Anterior cingulate cortex (tissue), 58 donors: ENCODE data around the gene MAP1B.
"Not testable (repeated sequence)": the region's sequence is repeated elsewhere in the genome, so short reads cannot be mapped to it uniquely, and the experiment has no call there.

ENCODE experiments used
- DNase-seq, 58 donors: peaks; one replicate each; lab custom pipeline; 2025; lab: John Stamatoyannopoulos, UW

Gene MAP1B

GRCh38 chr5:72156946-72157624 lies 49.8 kb downstream of the MAP1B start:
- DNase-seq, result peak in 6 of 58 donors; percentile 13 to 58 (median 26)

DNA sequence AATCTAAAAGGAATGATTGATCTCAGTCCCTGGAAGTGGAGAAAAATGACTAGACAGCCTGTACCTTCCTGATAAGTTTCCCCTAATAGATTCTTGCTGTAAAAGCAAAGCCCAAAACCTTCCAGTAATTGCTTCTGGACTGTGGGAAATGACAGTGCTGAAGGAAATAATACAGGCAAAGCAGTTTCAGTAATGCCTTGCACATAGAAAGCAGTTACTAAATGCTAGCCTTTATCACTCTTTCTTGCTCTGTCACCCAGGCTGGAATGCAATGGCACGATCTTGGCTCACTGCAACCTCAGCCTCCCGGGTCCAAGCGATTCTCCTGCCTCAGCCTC lies 50.3 kb downstream of the MAP1B start:
- no peak for DNase-seq

- no peak for DNase-seq
These were observed 52.2 kb downstream of the MAP1B start for GRCh38 chr5:72159501-72159911.

- DNase-seq, result no peak
These were observed 53.1 kb downstream of the MAP1B start for GRCh38 chr5:72160329-72160728.

DNA sequence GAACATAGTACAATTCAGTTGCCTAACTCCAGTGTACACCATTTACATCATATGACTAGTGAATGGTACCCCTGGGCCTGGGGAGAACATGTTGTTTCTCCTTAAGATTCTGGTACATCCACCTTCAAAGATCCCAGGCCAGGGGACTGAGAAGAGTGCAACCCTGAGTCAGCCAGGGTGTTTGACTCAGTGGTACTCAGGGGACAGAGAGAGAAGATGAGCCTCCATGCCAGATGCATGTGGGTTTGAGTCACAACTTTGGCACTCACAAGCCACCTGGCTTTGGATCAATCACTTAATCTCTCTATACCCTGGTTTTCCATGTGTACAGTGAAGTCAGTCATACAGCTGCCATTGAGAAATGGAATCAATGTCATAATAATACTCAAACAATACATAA lies 53.7 kb downstream of the MAP1B start:
- no peak for DNase-seq

DNA sequence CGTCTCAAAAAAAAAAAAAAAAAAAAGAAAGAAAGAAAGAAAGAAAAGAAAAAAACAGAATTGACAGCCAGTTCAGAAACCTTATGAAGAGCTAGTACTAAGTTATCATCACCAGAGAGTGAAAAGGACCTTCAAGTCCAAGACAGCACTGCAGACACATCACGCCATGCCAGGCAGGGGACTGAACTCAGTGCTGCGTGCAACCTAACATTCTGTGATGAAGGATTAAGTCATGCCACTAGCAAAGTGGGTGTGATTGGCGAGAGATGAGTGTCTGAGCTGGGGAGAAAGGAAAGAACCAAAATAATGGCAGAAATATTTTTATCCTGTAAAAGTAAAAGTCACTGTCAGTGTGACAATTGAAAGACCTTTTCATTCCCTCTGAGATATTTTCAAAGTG lies 54.7 kb downstream of the MAP1B start:
- no peak for DNase-seq

DNA sequence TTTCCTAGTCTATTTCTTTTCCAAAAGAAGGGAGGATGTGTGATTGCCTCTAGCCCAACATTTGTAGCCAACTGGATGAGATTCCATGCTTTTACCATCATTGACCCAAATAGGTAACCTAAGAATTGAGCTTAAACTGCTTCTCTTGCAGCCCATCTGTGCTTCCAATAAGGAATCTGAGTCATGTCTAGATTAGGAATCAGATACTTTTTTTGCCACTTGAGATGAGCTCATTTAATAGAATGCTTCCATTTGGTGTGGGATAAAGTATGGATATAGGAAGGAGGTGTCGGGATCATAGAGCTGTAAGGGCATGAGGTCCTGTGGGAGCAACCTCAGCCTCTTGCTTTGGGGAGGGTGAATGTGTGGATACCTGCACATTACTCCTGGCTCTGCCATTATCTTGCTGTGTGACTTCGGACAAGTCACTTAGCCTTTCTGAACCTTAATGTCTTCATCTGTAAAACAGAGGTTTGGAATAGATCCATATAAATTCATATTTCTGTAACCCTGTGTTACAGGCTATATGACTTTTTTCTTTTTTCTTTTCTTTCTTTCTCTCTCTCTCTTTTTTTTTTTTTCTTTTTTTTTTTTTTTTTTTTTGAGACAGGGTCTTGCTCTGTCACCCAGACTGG lies 56.2 kb downstream of the MAP1B start:
- DNase-seq, result no peak

- peak in 55 of 58 donors; percentile 19 to 81 (median 55) for DNase-seq
These were observed 59.0 kb downstream of the MAP1B start for GRCh38 chr5:72166070-72166979.

DNA sequence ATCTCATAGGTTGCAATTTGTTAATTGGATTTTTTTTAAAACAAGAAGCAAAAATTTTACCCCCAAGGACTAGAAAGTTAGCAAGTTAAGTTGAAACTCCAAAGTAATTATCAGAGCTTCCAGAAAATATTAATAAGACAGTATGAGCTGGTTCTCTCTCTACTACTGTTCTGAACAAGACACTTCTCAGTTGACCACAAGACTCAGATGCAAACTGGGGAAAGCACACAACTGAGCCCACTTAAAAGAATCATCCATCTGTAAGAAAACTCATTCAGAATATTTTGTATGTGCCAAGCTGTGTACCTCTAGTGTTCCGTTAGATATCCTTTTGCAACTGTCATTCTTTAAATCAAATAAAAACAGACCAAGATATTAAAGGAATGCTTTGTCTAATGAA lies 60.0 kb downstream of the MAP1B start:
- DNase-seq, result no peak

DNA sequence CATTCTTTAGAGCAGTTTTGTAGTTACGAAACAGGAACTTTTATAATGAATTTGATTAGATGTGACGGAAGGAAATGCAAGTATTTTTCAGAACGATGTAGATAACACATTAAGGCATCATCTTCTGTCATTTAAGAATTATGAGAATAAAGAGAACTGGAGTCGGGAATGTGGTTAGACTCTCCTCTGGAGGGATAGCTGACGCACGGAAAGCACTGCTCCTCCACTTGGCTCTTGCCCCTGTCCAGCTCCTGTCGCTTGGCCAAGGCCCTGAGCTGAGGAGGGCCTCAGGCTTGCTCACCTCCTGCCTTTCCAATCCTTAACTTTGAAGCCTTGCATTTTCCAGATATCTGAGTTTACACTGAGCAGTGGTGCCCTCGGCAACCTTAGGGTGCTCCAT lies 60.5 kb downstream of the MAP1B start:
- peak in 6 of 58 donors; percentile 6 to 31 (median 18) for DNase-seq

- no peak for DNase-seq
These were observed 62.8 kb downstream of the MAP1B start for GRCh38 chr5:72170101-72170500.

DNA sequence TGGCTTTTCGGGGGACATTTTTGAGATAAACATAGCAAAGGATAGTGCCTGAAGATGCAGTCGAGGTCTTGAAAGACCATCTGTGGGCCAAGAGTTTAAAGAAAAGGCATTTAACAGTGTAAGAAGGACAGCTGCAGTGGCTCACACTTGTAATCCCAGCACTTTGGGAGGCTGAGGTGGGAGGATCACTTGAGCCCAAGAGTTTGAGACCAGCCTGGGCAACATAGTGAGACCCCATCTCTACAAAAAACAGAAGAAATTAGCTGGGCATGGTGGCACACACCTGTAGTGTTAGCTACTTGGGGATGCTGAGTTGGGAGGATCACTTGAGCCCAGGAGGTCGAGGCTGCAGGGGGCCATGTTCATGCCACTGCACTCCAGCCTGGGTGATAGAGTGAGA lies 63.9 kb downstream of the MAP1B start:
- not testable (repeated sequence) for DNase-seq

DNA sequence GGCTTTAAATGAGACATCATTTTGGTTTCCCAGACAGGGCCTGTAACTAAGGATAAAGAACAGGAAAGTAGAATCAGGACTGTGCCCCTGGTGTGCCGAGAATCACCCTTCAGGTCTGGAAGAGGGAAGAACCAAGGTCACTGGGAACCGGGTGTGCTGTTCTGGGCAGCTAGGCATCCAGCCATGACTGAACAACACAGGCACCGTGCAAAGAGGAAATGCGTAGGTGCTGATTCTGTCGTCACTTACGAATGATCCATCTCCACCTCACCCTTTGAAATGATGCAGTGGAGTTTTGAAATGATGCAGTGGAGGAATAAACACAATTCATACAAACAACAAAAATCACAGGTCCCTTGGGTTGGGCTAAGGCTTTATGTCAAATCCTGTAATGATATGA lies 64.4 kb downstream of the MAP1B start:
- no peak for DNase-seq

GRCh38 chr5:72172786-72173185 lies 65.5 kb downstream of the MAP1B start:
- no peak for DNase-seq

DNA sequence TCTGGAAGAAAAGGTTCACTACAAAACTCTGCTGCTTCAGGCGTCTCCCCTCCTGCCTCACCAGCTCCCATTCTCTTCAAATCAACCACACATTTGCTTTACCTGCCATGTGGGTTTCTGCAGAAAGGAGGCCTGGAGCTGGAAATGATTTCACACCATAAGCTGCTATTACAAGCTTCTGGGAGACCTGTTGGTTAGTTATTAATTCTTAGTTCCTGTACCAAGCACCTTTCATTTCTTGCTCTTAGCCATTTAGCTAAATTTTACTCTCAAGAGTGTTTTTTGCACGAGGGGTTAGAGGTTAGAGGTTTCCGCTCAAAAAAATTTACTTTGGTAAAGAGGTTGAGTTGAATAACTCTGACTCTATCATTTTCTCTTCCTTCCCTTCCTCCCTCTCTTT lies 70.3 kb downstream of the MAP1B start:
- DNase-seq, result no peak

GRCh38 chr5:72179028-72179815 lies 71.9 kb downstream of the MAP1B start:
- DNase-seq, result peak in 38 of 58 donors; percentile 15 to 83 (median 46)

- peak in 24 of 58 donors; percentile 13 to 79 (median 44) for DNase-seq
These were observed 72.7 kb downstream of the MAP1B start for GRCh38 chr5:72179816-72180440.

GRCh38 chr5:72180925-72181324 lies 73.7 kb downstream of the MAP1B start:
- DNase-seq, result peak in 1 of 58 donors; percentile 14

- no peak for DNase-seq
These were observed 75.4 kb downstream of the MAP1B start for GRCh38 chr5:72182686-72183085.

DNA sequence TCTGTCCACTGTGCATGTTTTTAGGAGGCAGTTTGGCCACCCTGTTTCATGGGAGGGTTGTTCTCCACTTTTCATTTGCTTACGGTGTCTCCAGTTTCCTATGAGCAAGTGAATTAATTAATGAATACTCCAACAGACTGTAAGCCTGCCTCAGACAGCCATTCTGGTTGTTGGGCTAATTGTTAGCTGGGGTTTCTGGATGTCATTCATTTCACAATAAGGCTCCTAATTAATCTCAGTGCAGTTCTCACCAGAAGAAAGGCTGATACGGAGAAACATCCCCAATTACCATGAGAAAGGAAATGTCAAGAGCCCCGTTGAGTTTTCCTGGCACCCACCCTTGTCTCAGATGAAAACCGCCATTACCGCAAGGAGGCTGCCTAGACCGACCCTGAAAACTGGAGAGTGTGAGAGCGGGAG lies 75.8 kb downstream of the MAP1B start:
- DNase-seq, result no peak
